Panc1 (cell line): ENCODE results near the gene FN3K. TPM values are rescaled to one million over a fixed set of nuclear protein-coding genes. Genes with fewer than 3 reads are reported as not detected.

ENCODE experiments used
- ATAC-seq: fragments of 200-7000 bp; cut with Tn5 transposase; 2 replicates; pipeline ENCODE4 v1.9.1; 2020; ENCODE audit warnings: mild to moderate bottlenecking, moderate library complexity
- BruUV-seq: library from RNA; stranded (reverse); fragments of 400-500 nt; replicated peaks from 2 replicates; lab custom pipeline; 2021; lab: Mats Ljungman, UMichigan
- CTCF ChIA-PET: fragments of 300-600 bp; sonication (Branson Sonifier 250); formaldehyde crosslinking; loops from one replicate; lab custom pipeline; 2022; ENCODE audit warnings: antibody characterized with exemption; lab: Charles Lee
- POLR2A ChIA-PET: fragments of 300-600 bp; sonication (Branson Sonifier 250); formaldehyde crosslinking; loops from one replicate; lab custom pipeline; 2022; ENCODE audit warnings: antibody characterized with exemption; lab: Charles Lee
- DNase-seq: peaks from one replicate; pipeline ENCODE4 v3.0.0-alpha.2; 2010; ENCODE audit warnings: low read depth, low spot score
- H3K27ac ChIP-seq: 2 replicates; pipeline ENCODE4 v1.5.1; 2011; ENCODE audit warnings: mild to moderate bottlenecking, low read length, inconsistent platforms
- H3K27me3 ChIP-seq: fragments of 200-500 bp; sonication (Bioruptor generic); 2 replicates; pipeline ENCODE4 v1.6.0; 2014; ENCODE audit warnings: low read length, inconsistent platforms; ENCODE audit not compliant: control insufficient read depth, insufficient read depth
- H3K36me3 ChIP-seq: fragments of 200-500 bp; sonication (Bioruptor generic); 2 replicates; pipeline ENCODE4 v1.5.1; 2014; ENCODE audit warnings: inconsistent platforms, mild to moderate bottlenecking, low read length, moderate library complexity; ENCODE audit not compliant: control insufficient read depth, insufficient read depth
- H3K4me1 ChIP-seq: 2 replicates; pipeline ENCODE4 v1.5.1; 2011; ENCODE audit warnings: inconsistent platforms, mild to moderate bottlenecking, low read length, moderate library complexity; ENCODE audit not compliant: control insufficient read depth, insufficient read depth
- H3K4me3 ChIP-seq, 2 experiments: 2 replicates each; pipeline ENCODE4 v1.5.1; 2011 to 2012; ENCODE audit warnings: low read depth in 2 of 2, low read length in 2 of 2, mild to moderate bottlenecking in 2 of 2, inconsistent platforms in 1 of 2, moderate library complexity in 1 of 2
- H3K9me3 ChIP-seq: fragments of 200-500 bp; sonication (Bioruptor generic); 2 replicates; pipeline ENCODE4 v1.5.1; 2014; ENCODE audit warnings: low read depth, mild to moderate bottlenecking, inconsistent platforms, low read length, moderate library complexity; ENCODE audit not compliant: control insufficient read depth, insufficient read depth
- POLR2AphosphoS5 ChIP-seq: IDR thresholded peaks from 2 replicates; pipeline ENCODE4 v1.6.1; 2012; ENCODE audit warnings: mild to moderate bottlenecking, low read depth, low read length, moderate library complexity
- SIN3A ChIP-seq: IDR thresholded peaks from 2 replicates; pipeline ENCODE4 v1.6.1; 2012; ENCODE audit warnings: low read depth, mild to moderate bottlenecking, low read length, moderate library complexity, borderline replicate concordance; ENCODE audit not compliant: insufficient read depth
- TCF7L2 ChIP-seq: IDR thresholded peaks from 2 replicates; pipeline ENCODE4 v1.6.1; 2011; ENCODE audit warnings: mild to moderate bottlenecking, low read depth, low read length, inconsistent platforms
- in situ Hi-C: cut with HindIII; loops from 2 replicates; pipeline ENCODE4 v1.10.0; 2016; ENCODE audit warnings: low sequenced_read_pairs, low pct_unique_long_range_greater_than_20kb
- intact Hi-C: fragments of 100-400 bp; cut with micrococcal nuclease; formaldehyde crosslinking; loops from one replicate; pipeline ENCODE4 v1.10.0; 2022; ENCODE audit not compliant: unreplicated experiment
- total RNA-seq: library from RNA; stranded (reverse); gene quantifications from one replicate; pipeline ENCODE4 v1.2.1, GENCODE V29; 2021; ENCODE audit not compliant: unreplicated experiment
- TF ChIP-seq, protein P1 (sequence below), 2 experiments: IDR thresholded peaks; 2 replicates each; pipeline ENCODE4 v1.6.1; 2011 to 2012; ENCODE audit warnings: low read depth in 2 of 2, control low read depth in 1 of 2, low read length in 1 of 2, mild to moderate bottlenecking in 1 of 2, moderate library complexity in 1 of 2; ENCODE audit not compliant: insufficient read depth in 1 of 2
- TF ChIP-seq, protein P2 (sequence below): fragments of 450-650 bp; IDR thresholded peaks from 2 replicates; pipeline ENCODE4 v1.5.1; 2017; ENCODE audit warnings: mild to moderate bottlenecking

FN3K gene
- total RNA-seq, 1 experiment from 2014 or later, result 34.8 TPM

DNA sequence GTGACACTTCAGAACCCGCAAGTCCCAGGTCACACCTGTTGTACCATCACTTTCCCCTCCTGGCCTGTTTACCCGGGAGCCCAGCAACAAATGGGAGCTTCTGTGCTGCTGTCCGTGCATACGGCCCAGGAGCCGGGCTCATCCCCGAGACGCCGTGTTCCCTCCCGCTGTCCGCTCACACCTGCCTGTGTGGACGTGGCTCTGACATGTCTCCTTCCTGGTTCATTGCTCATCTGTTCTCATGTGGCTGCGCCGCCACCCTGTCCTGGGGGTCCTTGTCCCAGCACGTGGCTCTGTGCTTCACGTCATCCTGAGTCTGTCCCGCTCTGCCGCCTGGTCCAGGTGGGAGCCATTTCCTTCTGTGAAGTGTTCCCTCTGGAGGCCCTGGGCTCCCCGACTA lies 54.4 kb downstream of the FN3K start:
- BruUV-seq, result no TSS peak
- ChIA-PET CTCF (interaction anchor here (0.6 kb wide), 1 partner anchor 36 kb away, joined by 4 read pairs; no protein-coding TSS in a partner anchor), POLR2A (no interaction called here)
- no peak for DNase-seq
- no peak overlapping the region for H3K27ac ChIP-seq
- TF ChIP-seq, protein P1, sequence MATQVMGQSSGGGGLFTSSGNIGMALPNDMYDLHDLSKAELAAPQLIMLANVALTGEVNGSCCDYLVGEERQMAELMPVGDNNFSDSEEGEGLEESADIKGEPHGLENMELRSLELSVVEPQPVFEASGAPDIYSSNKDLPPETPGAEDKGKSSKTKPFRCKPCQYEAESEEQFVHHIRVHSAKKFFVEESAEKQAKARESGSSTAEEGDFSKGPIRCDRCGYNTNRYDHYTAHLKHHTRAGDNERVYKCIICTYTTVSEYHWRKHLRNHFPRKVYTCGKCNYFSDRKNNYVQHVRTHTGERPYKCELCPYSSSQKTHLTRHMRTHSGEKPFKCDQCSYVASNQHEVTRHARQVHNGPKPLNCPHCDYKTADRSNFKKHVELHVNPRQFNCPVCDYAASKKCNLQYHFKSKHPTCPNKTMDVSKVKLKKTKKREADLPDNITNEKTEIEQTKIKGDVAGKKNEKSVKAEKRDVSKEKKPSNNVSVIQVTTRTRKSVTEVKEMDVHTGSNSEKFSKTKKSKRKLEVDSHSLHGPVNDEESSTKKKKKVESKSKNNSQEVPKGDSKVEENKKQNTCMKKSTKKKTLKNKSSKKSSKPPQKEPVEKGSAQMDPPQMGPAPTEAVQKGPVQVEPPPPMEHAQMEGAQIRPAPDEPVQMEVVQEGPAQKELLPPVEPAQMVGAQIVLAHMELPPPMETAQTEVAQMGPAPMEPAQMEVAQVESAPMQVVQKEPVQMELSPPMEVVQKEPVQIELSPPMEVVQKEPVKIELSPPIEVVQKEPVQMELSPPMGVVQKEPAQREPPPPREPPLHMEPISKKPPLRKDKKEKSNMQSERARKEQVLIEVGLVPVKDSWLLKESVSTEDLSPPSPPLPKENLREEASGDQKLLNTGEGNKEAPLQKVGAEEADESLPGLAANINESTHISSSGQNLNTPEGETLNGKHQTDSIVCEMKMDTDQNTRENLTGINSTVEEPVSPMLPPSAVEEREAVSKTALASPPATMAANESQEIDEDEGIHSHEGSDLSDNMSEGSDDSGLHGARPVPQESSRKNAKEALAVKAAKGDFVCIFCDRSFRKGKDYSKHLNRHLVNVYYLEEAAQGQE (IDR thresholded peaks at IDR 0.05; ENCODE audit: insufficient read depth in 1 of 2, low read depth in 2 of 2, low read length in 1 of 2), result no peak
- TF ChIP-seq, protein P2, sequence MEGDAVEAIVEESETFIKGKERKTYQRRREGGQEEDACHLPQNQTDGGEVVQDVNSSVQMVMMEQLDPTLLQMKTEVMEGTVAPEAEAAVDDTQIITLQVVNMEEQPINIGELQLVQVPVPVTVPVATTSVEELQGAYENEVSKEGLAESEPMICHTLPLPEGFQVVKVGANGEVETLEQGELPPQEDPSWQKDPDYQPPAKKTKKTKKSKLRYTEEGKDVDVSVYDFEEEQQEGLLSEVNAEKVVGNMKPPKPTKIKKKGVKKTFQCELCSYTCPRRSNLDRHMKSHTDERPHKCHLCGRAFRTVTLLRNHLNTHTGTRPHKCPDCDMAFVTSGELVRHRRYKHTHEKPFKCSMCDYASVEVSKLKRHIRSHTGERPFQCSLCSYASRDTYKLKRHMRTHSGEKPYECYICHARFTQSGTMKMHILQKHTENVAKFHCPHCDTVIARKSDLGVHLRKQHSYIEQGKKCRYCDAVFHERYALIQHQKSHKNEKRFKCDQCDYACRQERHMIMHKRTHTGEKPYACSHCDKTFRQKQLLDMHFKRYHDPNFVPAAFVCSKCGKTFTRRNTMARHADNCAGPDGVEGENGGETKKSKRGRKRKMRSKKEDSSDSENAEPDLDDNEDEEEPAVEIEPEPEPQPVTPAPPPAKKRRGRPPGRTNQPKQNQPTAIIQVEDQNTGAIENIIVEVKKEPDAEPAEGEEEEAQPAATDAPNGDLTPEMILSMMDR, result no peak
- TF ChIP-seq POLR2AphosphoS5 (no peak), SIN3A (no peak), TCF7L2 (no peak)
- no peaks in the 10 kb centered on the region for H3K27me3 ChIP-seq
- in situ Hi-C loops (no loop called here), intact Hi-C loops (no loop called here)
- H3K4me1 ChIP-seq, result no peaks in the 10 kb centered on the region
- no peak for ATAC-seq
- H3K9me3 ChIP-seq, result no peaks in the 10 kb centered on the region
- no peak overlapping the region for H3K4me3 ChIP-seq
- H3K36me3 ChIP-seq, result no peaks in the 10 kb centered on the region

DNA sequence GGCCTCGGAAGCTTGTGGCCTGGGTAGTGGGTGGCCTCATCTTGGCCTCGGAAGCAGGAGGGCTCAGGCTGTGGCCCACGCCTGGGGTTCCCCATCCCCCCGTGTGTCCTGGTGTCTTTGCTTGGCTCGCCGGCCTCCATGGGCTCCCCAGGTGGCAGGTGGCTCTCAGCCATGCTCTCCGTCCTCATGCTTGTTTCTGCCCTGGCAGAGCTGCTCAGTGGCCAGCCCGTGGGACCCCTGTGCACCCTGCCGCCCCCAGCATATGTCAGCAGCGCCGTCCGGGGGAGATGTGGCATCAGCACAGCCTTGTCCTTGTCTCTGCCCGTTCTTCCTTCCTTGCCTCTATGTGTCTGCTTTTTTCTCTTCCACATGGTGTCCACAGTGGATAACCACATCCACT lies 55.0 kb downstream of the FN3K start:
- no peak for DNase-seq
- intact Hi-C loops (no loop called here), in situ Hi-C loops (no loop called here)
- ATAC-seq, result no peak
- CTCF ChIA-PET, result no interaction called here
- H3K27me3 ChIP-seq, result no peaks in the 10 kb centered on the region
- POLR2A ChIA-PET, result no interaction called here
- H3K36me3 ChIP-seq, result no peaks in the 10 kb centered on the region
- no peaks in the 10 kb centered on the region for H3K4me1 ChIP-seq
- H3K27ac ChIP-seq, result no peak overlapping the region
- no TSS peak for BruUV-seq
- no peak overlapping the region for H3K4me3 ChIP-seq
- TF ChIP-seq, protein P1 (IDR thresholded peaks at IDR 0.05; ENCODE audit: insufficient read depth in 1 of 2, low read depth in 2 of 2, low read length in 1 of 2), result no peak
- no peak for TF ChIP-seq SIN3A
- no peak for TF ChIP-seq TCF7L2
- TF ChIP-seq, protein P2, result no peak
- TF ChIP-seq POLR2AphosphoS5, result no peak
- H3K9me3 ChIP-seq, result no peaks in the 10 kb centered on the region
